HUES64 (cell line): Measurements from ENCODE around the gene WNT10A.

Source experiments
- H3K27ac ChIP-seq: 2 replicates; pipeline ENCODE4 v1.7.0; 2013; ENCODE audit warnings: low read depth, low read length, inconsistent platforms
- H3K27me3 ChIP-seq: 2 replicates; pipeline ENCODE4 v1.6.1; 2013; ENCODE audit warnings: mild to moderate bottlenecking, low read length; ENCODE audit not compliant: insufficient read depth
- H3K36me3 ChIP-seq: 2 replicates; pipeline ENCODE4 v1.6.1; 2013; ENCODE audit warnings: mild to moderate bottlenecking, low read length; ENCODE audit not compliant: insufficient read depth
- H3K4me1 ChIP-seq: 2 replicates; pipeline ENCODE4 v1.6.1; 2013; ENCODE audit warnings: mild to moderate bottlenecking, low read length, moderate library complexity; ENCODE audit not compliant: insufficient read depth
- H3K4me3 ChIP-seq: 2 replicates; pipeline ENCODE4 v1.5.1; 2013; ENCODE audit warnings: mild to moderate bottlenecking, low read length, moderate library complexity
- H3K9ac ChIP-seq: 2 replicates; pipeline ENCODE4 v1.6.1; 2013; ENCODE audit warnings: mild to moderate bottlenecking, low read depth, low read length
- H3K9me3 ChIP-seq: 2 replicates; pipeline ENCODE4 v1.6.1; 2013; ENCODE audit warnings: low read depth, low read length; ENCODE audit not compliant: insufficient read depth
- WGBS: fragments of 150-250, 120-280 bp; methylation state at CpG from one replicate; pipeline ENCODE4 v1.1.7; 2013; ENCODE audit warnings: missing lambda C conversion rate; 5-methylcytosine and 5-hydroxymethylcytosine counted together

WNT10A gene

DNA sequence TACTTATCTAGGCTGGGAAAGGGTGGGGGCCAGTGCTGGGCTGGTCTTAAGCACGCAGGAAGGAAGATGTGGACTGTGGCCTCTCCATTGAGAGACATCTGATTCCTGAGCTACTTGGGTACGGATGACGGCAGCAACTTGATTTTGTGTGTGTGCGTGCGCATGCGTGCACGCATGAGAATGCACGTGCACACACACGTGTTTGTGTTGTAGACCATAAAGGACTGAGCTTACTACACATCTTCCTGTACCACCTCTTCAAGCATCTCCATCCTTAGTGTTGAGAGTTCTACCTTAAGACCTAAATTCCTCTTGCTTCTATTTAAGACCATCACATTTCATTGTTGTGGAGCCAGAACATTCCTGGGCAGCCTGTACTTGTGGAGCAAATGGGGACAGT, 11.6 kb upstream of the WNT10A start:
- H3K4me3 ChIP-seq, result no peak overlapping the region
- 0 out of 2 replicates have a peak, but pooled peaks cover 9% of the 10 kb centered on the region for H3K4me1 ChIP-seq
- no peaks in the 10 kb centered on the region for H3K9me3 ChIP-seq
- 88% methylated on average over 9 of the region's 9 CpGs for WGBS
- no peak overlapping the region for H3K27ac ChIP-seq
- no peaks in the 10 kb centered on the region for H3K36me3 ChIP-seq
- H3K27me3 ChIP-seq, result peaks cover 96% of the 10 kb centered on the region
- H3K9ac ChIP-seq, result no peak overlapping the region

DNA sequence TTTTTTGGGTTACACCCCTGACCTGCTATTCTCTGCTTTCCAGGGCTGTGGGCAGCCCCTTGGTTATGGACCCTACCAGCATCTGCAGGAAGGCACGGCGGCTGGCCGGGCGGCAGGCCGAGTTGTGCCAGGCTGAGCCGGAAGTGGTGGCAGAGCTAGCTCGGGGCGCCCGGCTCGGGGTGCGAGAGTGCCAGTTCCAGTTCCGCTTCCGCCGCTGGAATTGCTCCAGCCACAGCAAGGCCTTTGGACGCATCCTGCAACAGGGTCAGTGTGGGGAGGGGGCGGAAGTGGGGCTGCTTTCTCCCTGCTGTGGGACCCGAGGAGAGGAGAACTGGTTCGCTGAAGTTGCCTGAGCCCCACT, 9.7 kb upstream of the WNT10A start:
- H3K9ac ChIP-seq, result no peak overlapping the region
- H3K36me3 ChIP-seq, result no peaks in the 10 kb centered on the region
- no peak overlapping the region for H3K27ac ChIP-seq
- H3K4me3 ChIP-seq, result no peak overlapping the region
- H3K9me3 ChIP-seq, result no peaks in the 10 kb centered on the region
- H3K27me3 ChIP-seq, result peaks cover 99% of the 10 kb centered on the region
- 0 out of 2 replicates have a peak, but pooled peaks cover 9% of the 10 kb centered on the region for H3K4me1 ChIP-seq
- WGBS, result 93% methylated on average over 18 of the region's 18 CpGs

DNA sequence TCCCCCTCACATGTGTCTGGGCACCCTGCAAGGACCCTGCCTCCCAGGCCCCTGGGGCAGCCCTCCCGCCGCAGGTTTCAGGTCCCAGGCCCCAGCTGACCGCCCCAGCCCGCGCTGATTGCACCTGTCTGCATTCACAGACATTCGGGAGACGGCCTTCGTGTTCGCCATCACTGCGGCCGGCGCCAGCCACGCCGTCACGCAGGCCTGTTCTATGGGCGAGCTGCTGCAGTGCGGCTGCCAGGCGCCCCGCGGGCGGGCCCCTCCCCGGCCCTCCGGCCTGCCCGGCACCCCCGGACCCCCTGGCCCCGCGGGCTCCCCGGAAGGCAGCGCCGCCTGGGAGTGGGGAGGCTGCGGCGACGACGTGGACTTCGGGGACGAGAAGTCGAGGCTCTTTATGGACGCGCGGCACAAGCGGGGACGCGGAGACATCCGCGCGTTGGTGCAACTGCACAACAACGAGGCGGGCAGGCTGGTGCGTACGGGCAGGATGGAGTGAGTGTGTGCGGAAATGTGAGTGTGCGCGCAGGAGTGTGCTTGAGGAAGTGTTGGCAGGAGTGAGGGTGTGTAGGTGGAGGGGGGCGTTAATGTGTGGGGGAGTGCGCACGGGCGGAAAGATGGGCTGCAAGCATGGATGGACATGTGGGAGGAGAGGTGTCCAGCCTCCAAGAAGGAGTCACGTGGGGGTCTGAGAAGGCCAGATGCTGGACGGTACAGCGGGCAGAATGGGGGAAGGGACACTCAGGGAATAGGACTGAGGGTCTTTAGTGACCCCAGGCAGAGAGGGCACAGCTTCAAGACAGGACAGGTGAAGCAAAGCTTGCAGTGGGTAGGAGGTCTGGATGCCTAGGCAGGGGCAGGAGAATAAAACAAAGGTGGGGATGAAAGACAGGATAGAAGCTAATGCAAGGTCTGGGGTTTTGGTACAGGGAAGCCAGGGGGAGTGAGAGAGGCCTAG, 9.0 kb upstream of the WNT10A start:
- Histone ChIP-seq H3K27ac (no peak overlapping the region), H3K4me3 (no peak overlapping the region), H3K36me3 (no peaks in the 10 kb centered on the region), H3K9me3 (no peaks in the 10 kb centered on the region), H3K9ac (no peak overlapping the region), H3K4me1 (0 out of 2 replicates have a peak, but pooled peaks cover 9% of the 10 kb centered on the region), H3K27me3 (peaks cover 100% of the 10 kb centered on the region)
- 90% methylated on average over 60 of the region's 60 CpGs for WGBS

DNA sequence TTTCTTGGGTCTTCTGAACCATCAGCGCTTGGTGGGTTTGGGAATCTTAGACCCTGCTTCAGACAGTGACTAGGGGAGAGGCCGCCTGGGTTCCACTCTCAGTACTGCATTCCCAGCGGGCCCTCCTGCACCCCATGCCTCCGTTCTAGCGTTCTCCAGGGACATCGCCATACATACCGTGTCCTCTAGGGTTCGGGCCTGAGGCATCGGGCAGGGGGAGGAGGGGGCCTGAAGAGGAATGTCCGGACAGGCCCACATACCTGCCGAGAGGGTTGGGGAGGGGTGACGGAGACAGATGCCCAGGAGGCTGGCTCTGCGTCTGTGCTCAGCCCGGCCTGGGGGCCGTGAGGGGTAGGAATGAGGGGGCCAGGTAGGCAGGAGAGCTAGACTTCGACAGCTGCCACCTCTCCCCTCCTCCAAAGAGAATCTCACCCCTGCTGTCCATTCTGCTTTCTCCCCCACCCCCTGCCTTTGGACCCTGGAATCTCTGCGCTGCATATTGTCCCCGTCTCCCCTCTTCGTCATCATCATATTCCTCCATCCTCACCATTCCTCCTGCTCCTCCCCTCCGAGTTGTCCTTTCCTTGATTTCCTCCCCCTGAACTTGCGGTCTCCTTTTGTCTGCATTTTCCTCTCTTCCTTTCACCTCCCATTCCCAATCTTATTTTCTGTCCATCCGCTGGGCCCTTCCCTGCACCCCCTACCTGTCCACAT, 7.8 kb upstream of the WNT10A start:
- Histone ChIP-seq H3K4me3 (no peak overlapping the region), H3K27ac (no peak overlapping the region), H3K4me1 (0 out of 2 replicates have a peak, but pooled peaks cover 9% of the 10 kb centered on the region), H3K36me3 (no peaks in the 10 kb centered on the region), H3K9me3 (no peaks in the 10 kb centered on the region), H3K27me3 (peaks cover 100% of the 10 kb centered on the region), H3K9ac (no peak overlapping the region)
- 30% methylated on average over 20 of the region's 22 CpGs for WGBS

DNA sequence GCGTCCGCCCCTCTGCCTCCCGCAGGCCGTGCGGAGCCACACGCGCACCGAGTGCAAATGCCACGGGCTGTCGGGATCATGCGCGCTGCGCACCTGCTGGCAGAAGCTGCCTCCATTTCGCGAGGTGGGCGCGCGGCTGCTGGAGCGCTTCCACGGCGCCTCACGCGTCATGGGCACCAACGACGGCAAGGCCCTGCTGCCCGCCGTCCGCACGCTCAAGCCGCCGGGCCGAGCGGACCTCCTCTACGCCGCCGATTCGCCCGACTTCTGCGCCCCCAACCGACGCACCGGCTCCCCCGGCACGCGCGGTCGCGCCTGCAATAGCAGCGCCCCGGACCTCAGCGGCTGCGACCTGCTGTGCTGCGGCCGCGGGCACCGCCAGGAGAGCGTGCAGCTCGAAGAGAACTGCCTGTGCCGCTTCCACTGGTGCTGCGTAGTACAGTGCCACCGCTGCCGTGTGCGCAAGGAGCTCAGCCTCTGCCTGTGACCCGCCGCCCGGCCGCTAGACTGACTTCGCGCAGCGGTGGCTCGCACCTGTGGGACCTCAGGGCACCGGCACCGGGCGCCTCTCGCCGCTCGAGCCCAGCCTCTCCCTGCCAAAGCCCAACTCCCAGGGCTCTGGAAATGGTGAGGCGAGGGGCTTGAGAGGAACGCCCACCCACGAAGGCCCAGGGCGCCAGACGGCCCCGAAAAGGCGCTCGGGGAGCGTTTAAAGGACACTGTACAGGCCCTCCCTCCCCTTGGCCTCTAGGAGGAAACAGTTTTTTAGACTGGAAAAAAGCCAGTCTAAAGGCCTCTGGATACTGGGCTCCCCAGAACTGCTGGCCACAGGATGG, 7.1 kb upstream of the WNT10A start:
- Histone ChIP-seq H3K9me3 (no peaks in the 10 kb centered on the region), H3K4me1 (0 out of 2 replicates have a peak, but pooled peaks cover 12% of the 10 kb centered on the region), H3K27ac (no peak overlapping the region), H3K4me3 (no peak overlapping the region), H3K27me3 (peaks cover 100% of the 10 kb centered on the region), H3K9ac (no peak overlapping the region), H3K36me3 (no peaks in the 10 kb centered on the region)
- WGBS, result 45% methylated on average over 86 of the region's 86 CpGs

DNA sequence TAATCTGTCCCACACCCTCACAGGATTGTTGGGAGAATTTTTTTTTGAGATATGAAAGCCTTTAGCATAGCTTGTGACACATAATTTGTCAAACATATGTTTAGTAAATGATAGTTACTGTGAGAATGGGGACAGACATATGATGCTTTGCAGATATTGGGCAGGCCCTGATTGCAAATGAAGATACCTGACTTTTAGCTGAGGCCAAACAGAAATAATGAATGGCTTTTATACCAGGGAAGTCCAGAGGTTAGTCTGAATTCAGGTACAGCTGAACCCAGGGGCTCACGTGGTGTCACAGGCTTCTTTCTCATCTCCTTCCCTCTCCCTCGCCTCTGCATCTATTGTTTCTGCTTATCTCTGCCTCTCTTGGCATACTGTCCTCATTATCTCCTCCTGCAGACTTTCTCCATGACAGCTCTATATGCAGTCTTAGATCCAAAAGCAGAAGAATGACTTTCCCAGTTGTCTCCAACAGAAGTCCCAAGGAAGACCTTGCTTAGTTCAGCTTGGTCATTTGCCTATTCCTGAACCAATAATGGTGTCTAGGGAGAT, 4.9 kb upstream of the WNT10A start:
- Histone ChIP-seq H3K9me3 (no peaks in the 10 kb centered on the region), H3K4me1 (peaks cover 19% of the 10 kb centered on the region), H3K4me3 (no peak overlapping the region), H3K36me3 (no peaks in the 10 kb centered on the region), H3K27me3 (peaks cover 100% of the 10 kb centered on the region), H3K27ac (no peak overlapping the region), H3K9ac (no peak overlapping the region)
- WGBS, result 47% methylated on average over 2 of the region's 2 CpGs

DNA sequence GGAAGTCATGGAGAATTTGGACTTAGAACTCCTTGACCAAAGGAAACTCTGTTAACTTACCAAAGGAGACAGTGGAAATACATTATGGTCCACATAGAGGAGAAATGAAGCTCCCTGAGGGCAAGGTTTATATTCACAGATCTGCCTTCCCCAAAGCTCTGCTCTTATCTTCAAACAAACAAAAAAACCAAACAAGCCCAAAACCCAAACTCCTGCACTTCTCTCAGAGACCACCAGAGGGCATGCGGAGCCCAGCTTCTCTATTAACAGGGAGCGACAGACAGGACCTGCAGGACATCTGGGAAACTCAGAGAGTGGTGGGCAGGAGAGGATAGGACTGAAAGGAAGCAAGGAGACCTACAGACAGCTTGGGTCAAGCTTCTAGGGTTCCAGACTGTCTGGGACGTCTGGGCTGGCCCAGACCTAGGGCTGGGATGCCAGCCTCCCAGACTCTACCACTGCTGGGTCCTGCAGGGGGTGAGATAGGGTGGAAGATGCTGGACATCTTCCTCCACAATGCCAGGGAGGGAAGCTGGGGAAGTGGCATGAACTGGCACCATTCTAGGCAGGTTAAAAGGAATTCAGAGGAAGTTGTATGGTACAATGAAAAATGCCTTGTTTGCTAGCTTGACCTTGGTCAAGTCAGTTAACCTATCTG, 4.0 kb upstream of the WNT10A start:
- no peak overlapping the region for H3K27ac ChIP-seq
- no peaks in the 10 kb centered on the region for H3K36me3 ChIP-seq
- no peak overlapping the region for H3K4me3 ChIP-seq
- H3K27me3 ChIP-seq, result peaks cover 100% of the 10 kb centered on the region
- H3K4me1 ChIP-seq, result peaks cover 19% of the 10 kb centered on the region
- 0% methylated on average over 3 of the region's 3 CpGs for WGBS
- no peak overlapping the region for H3K9ac ChIP-seq
- H3K9me3 ChIP-seq, result no peaks in the 10 kb centered on the region

DNA sequence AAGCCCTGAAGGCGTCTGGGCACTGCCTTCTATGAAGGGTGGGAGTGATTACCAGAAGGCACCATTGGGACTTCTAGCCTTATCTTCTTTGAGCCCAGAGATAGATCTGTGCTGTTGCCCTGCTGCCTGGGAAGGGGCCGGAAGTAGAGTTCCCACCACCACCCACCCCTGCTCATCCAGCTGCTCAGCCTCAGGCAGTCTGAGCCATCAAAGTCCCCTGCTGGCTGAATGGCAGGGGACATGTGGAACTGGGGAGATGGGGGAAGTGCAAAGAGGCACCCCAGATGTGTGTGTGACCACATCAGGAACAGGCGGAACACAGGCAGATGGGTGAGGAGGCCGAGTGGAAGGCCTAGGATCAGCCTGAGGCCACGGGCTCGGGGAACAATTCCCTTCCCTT, 3.3 kb upstream of the WNT10A start:
- Histone ChIP-seq H3K9ac (no peak overlapping the region), H3K27me3 (peaks cover 100% of the 10 kb centered on the region), H3K27ac (no peak overlapping the region), H3K4me1 (peaks cover 17% of the 10 kb centered on the region), H3K36me3 (no peaks in the 10 kb centered on the region), H3K9me3 (no peaks in the 10 kb centered on the region), H3K4me3 (no peak overlapping the region)
- WGBS, result 81% methylated on average over 6 of the region's 6 CpGs

DNA sequence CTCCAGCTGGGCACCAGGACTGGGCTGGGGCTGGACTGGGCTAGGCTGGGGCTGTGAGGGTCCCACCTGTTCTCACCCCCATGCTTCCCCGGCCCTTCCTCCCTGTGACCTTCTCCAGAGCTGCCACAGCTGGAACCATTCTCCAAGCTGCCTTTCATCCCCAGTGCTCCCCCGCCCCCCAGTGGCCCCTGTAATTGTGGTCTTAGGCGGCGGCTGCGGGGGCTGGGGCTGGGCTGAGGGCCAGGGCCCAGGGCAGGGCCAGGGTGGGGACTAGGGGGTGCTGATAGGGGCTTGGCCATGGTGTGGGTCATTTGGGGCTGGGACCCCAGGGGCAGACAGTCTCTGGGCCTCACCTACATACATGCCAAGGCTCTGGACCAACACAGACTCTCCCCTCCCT, 2.8 kb upstream of the WNT10A start:
- H3K9me3 ChIP-seq, result no peaks in the 10 kb centered on the region
- H3K27me3 ChIP-seq, result peaks cover 100% of the 10 kb centered on the region
- H3K4me1 ChIP-seq, result peaks cover 12% of the 10 kb centered on the region
- no peak overlapping the region for H3K9ac ChIP-seq
- no peak overlapping the region for H3K4me3 ChIP-seq
- no peaks in the 10 kb centered on the region for H3K36me3 ChIP-seq
- 44% methylated on average over 5 of the region's 5 CpGs for WGBS
- no peak overlapping the region for H3K27ac ChIP-seq

DNA sequence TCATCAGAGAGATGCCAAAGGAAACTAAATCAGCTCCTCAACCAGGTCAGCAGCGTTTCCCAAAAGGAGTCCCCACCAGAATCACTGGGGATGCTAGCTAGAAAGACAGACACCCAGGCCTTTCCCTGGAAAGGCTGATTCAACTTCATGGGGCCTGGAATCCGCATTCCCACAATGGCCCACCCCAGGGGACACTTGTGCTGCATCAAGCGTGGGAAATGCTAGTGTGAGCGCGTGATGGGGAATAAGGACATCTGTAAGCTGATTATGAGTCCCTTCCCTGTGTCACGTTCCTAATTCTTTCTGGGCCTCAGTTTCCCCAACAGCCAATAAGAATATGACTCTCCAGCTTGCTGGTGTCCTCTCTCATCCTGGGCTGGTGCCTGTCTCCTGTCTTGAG, 2.2 kb upstream of the WNT10A start:
- peaks cover 10% of the 10 kb centered on the region for H3K4me1 ChIP-seq
- 32% methylated on average over 6 of the region's 6 CpGs for WGBS

More for the DNA sequence above, 2.2 kb upstream of the WNT10A start:
- no peaks in the 10 kb centered on the region for H3K36me3 ChIP-seq
- no peaks in the 10 kb centered on the region for H3K9me3 ChIP-seq
- no peak overlapping the region for H3K9ac ChIP-seq
- H3K27ac ChIP-seq, result no peak overlapping the region
- no peak overlapping the region for H3K4me3 ChIP-seq
- H3K27me3 ChIP-seq, result peaks cover 100% of the 10 kb centered on the region
